A204.1 (cell line): ENCODE measurements around the gene FRMD4B.
"Not testable (repeated sequence)": the region's sequence is repeated elsewhere in the genome, so short reads cannot be mapped to it uniquely, and the experiment has no call there.

Experiments
- FAIRE-seq: peaks from 2 replicates; lab custom pipeline; 2012; peaks lifted over from hg19 to GRCh38; lab: Jason Lieb, UNC

The FRMD4B gene

DNA sequence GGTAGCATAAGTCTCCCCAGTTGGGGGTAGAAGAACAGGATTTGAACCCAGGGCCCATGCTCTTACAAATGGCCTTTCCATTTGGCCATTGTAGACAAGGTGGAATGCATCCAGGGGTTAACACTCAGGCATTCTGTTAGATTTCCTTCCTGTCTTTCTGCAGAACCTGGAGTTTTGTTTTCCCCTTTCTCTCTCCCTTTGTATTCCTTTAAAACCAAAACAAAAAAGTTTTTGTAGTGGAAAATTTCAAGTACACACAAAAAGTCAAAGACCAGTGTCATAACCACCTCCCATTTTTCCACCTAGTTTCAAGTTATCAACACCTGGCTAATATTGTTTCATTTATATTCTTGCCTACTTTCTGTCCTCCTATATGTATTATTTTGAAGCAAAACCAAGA lies 26.0 kb downstream of the FRMD4B start:
- FAIRE-seq = no peak

DNA sequence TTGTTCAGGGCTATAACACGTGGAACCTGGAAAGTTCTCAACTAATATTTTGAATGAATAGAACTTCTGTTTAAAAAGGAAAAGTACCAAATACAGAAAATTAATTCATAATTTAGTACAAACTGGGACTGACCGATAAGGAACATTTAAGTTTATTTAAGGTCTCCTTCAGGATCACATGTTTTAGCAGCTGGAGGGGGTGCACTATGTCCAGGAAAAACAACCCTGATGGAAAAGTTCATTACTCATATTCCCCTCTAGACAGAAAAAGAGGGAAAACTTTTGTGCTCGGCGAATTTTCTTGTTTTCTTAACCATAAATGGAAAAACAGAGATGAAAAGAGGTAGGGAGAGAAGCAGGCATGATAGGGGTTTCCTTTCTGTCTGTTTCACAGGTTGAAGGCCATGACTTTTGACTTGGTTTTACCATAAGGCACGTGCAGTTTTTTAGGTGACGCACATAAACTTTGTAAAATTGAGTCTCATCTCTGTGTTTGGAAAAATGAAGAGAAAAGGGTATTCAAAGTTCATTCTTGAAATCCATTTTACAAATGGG lies 26.5 kb downstream of the FRMD4B start:
- no peak for FAIRE-seq

DNA sequence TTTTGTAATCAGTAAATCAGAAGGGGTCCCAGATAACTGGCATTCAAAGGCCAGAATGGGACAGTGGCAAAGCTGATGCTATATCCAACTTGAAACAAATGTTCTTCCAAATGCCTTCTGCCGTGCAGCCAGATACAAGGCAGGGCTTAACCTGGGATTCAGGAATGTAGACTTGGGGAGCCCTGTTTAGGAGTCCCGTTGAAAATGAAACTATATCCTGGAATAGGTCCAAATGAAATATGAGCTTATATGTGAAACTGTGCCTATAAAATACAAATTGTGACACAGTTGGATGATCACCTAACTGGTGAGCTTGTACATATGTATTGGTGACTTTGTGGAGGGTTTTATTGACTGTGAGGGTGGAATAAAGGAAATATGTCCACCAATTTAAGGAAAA lies 28.7 kb downstream of the FRMD4B start:
- no peak for FAIRE-seq

DNA sequence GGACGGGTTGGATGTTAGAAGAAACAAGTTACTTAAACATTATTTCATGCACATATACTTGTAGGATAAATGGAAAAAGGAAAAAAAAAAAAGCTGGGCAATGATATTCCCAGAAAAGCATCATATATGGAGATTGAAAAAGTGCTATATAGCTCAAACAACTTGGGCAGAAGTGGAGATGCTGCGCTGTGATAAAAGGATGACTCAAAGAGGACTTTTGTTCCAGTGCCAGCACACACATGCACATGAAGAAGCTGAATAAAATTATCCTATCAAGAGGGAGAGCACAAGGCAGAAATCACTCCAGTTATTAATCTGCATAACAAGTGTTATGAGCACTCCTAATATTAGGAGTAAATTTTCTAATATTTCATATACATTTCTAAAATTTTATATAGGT lies 30.9 kb downstream of the FRMD4B start:
- FAIRE-seq = no peak

DNA sequence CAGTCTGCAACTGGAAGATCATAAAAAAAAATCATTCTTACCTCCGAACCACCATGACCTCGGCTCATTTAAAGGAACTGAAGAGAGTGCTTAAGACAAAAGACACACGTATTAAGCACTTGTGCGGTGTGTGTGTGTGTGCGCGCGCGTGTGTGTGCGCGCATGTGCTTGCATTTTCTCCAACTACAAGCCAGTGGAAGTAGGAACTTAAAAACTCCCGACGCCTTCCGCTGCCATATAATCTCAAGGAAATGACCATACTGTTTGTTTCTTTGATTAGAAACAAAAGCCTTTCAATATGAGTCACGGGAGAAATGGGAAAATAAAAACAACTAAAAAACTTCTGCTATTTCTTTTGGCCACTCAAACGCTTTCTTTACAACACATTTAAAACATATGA lies 32.4 kb downstream of the FRMD4B start:
- FAIRE-seq = no peak

DNA sequence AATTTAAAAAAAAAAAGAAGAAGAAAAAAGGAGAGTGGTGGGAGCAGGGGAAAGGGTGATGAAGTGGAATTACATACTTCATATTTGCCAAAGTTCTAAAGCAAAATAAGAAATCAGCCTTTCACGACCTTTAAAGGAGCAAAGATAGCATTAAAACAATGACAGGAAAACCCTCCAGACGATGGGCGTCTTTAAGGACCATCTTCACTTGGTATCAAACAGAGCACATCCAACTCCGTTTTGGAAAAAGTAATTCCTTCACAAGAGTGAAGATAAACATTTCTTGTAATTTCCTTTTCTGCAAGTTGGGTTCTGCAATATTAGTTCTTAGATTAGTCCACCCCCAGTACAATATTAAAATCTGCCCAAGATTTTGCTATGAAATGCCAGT lies 32.8 kb downstream of the FRMD4B start:
- FAIRE-seq = no peak

DNA sequence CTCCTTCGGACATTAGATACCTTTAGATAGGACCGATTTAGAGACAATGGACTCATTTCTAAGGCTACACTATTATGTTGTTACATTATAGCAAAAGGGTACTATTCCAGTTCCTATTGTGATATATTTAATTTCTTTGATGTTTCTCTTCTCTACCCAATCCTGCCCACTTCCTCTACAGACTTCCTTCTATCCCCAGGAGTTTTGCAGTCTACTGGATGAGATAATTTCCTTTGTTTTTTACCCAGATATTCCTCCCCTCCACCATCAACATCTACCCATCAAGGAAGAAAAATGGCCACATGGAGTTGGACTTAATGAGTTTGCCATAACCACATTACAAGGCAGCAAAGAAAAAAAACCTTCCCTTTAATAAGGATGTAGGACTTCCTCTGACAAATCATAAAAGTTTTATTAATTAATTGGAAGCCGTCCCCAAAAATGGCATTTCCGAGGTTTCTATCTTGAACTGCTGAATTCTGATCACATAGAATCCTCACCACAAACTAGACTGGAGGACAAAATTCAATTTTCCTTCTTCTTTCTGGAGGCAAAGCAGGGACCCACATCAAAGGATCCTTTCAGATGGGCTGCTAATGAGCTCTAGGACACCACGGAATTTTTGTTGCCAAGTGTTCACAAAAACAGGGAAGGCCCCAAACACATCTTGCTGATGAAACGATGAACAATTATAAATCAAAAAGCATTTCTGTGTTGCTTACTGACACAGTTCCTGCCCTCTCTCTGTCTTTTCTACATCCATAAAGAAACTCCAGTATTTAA lies 33.4 kb downstream of the FRMD4B start:
- FAIRE-seq = no peak

DNA sequence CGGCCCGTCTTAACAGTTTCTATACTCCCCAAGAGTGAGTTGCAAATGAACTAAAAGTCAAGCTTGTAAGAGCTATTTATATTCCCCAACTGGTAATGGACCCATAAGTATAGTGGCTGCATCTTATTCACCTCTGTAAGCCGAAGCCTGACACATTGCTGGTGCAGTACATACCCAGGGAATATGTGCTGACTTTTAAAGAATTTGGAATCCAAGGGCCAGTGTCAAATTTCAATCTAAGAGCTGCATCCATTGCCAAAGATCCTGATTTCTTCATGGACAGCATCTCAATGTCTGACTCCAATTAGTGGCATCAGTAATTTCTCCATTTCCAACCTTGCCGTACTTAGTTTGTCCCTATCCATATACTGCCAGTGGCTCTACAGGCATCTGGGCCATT lies 42.0 kb downstream of the FRMD4B start:
- no peak for FAIRE-seq

DNA sequence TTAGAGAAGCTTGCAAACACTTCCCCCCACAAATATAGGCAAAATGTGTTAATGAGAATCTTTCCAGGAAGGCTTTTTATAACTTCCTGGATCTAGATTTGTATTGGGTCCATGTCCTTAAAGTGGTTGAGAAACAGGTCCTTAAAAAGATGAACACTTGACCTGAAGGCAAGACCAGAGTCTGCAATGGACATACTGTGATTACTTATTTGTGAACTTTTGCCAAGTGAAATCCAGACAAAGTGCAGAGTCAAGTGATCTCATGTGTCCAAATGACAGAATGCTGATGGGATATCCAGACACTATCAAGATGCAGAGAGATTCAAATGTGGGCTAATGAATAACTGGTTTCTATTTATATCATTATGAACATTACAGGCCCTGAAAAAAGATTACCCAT lies 43.8 kb downstream of the FRMD4B start:
- FAIRE-seq = no peak

DNA sequence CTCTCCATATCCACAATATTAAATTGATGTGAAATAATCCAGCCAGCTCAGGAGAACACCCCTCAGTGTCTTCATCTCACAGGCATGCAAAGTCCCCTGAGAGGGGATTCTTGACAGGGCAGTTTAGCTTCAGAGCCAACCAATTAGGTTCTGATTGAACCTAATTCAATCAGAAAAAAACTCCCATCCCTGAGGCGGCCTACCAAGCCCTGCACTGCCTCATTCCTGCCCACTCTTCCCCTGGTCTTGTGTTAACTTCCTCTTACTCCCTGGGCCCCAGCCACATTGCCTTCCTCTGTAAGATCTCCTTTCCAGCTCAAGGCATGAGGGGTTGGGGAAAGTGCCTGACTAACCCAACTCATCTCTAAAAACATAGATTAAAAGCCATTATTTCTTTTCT lies 46.1 kb downstream of the FRMD4B start:
- no peak for FAIRE-seq

DNA sequence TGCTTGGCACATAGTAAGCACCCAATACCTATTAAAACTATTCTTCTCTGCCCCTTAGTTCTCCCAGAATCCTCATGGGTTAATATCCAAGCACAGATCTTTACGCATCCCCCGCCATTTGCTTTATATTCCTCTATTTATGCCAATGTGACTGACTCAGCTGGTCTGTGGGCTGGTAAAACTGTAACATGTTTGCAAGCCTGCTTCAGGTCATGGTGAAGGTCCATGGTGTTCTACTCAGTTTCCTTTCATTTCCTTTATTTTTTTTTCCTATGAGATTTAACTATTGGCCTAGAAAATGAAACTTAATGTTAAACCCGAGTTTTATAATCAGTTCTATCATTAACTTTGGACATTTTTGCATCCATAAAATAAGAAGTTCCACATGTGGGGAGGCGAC lies 47.0 kb downstream of the FRMD4B start:
- FAIRE-seq = no peak

DNA sequence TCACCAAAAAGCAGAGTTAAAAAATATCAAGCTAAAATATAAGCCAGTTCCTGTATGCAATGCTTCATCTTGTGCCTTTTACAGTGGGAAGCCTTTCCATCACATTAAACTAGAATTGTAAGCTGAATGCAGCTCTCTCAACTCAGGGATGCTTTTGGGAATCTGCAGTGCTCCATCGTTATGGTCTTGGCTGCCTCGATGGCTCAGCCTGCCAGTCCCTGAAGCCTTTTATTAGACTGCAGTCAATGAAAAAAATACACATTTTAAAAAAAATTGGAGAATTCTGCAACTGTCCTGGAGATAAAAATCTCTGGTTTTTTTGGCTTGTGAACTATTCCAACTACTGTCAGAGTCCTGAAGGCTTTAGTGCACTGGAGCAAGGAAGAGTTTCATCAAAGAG lies 53.0 kb downstream of the FRMD4B start:
- no peak for FAIRE-seq

DNA sequence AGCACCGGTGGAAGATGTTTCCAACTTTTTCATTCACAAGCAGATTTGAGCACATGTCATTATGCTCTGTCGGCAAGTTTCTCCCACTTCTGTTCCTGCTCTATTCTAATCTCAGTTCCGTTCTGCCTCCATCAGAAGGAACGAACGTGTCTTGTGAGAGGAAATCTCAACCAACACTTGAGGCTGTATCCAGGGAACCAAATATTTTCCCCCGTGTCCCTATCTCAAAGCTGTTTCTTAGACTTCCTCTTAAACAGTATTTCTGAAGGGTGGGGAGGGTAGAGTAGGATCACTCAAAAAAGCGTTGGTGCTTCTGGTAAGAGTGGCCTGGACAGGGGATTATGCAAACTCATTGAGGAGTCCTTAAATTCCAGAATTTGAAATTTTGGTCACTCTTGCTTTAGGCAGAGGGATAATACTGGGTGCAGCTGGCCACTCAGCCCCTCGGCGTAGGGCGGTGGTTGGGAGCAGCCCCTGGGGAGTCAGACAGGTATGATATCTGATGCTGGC lies 54.9 kb downstream of the FRMD4B start:
- no peak for FAIRE-seq

DNA sequence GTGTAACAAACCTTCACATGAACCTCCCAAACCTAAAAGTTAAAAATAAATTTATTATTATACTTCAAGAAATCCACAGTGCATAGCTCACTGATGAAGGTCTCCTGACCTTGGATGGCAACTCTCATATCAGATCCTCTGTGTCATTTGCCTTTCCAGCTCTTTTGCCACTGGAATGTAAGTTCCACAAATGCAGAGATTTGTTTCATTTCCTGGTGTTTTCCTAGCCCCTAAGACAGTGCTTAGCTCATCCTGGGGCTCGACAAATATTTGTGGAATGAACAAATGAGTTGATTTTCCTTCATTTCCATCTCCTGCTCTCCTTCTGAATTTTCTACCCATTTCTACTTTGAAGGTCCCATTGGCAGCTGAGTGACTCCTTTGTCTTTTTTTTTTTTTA lies 56.0 kb downstream of the FRMD4B start:
- no peak for FAIRE-seq

DNA sequence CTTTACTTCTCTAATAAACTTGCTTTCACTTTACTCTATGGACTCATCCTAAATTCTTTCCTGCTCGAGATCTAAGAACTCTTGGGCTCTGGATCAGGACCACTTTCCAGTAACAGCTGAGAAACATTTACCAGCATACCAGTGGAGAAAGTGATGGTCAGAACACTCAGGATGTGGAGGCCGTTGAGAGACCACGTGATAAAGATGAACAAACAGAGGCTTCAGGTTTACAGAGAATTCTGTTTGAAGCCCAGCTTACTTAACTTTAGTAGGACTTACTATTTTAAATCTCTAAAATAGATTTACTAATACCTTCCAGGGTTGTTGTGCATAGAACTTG lies 57.0 kb downstream of the FRMD4B start:
- FAIRE-seq = no peak

DNA sequence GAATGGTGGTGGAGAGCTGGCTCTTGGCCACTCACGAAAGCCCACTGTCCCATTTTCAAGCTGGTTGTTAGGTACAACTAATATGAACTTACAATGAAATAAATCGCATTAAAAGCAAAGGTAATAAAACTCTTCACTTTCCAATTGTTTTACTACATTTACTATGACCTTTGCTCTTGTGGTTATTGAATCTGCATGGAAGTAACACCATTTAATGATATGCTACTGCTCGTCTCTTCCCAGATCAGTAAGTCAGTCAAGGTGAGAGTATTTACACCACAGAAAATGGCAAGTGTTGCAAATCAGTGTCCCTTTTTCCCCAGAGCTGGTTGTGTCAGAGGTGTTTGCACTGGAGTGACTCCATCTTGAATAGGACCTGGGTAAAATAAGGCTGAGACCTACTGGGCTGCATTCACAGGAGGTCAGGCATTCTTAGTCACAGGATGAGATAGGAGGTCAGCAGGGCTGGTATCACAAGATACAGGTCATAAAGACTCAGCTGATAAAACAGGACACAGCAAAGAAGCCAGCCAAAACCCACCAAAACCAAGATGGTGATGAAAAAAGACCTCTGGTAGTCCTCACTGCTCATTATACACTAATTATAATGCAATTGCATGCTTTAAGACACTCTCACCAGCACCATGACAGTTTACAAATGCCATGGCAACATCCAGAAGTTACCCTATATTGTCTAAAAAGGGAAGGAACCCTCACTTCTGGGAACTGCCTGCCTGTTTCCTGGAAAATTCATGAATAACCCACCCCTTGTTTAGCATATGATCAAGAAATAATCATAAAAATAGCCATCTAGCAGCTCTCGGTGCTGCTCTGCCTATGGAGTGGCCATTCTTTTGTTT lies 57.6 kb downstream of the FRMD4B start:
- no peak for FAIRE-seq

DNA sequence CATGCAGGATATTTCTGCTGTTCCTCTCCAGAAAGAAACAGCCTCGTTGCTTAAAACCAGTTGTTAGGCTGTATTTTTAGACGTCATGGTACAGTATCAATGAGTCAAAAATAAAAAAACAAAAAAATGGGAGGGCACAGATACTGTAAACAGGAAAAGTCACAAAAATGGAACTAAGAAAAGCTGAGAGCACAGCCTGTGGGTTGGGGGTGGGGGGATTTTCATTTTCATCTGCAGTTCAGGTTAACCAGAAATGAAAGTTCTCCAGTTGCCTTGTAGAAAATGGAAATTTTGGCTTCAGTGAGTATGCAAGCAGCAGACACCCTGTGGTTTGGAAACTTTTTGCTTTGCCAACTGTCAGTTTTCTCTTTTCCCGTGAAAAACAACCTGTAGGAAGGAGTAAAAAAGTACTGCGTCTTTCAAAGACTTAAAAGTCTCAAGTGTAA lies 59.0 kb downstream of the FRMD4B start:
- no peak for FAIRE-seq

DNA sequence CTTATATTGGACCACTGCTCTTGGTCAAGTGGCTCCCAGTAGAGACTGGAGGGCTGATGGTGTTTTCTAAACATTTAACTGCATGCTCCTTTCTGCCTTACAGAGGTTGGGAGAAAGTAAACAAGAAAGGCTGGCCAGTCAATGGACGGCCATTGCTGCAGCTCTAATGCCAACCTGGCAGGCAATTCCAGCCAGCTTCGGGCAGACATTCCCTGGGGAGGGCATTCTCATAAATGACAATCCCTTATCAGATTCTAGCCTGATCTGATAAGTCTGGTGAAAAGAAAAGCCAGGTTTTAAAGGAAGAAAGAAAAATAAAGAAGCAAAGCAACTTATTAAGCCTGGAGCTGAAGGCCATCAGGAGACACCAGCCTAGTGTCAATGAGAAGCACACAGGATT lies 60.7 kb downstream of the FRMD4B start:
- FAIRE-seq = no peak

DNA sequence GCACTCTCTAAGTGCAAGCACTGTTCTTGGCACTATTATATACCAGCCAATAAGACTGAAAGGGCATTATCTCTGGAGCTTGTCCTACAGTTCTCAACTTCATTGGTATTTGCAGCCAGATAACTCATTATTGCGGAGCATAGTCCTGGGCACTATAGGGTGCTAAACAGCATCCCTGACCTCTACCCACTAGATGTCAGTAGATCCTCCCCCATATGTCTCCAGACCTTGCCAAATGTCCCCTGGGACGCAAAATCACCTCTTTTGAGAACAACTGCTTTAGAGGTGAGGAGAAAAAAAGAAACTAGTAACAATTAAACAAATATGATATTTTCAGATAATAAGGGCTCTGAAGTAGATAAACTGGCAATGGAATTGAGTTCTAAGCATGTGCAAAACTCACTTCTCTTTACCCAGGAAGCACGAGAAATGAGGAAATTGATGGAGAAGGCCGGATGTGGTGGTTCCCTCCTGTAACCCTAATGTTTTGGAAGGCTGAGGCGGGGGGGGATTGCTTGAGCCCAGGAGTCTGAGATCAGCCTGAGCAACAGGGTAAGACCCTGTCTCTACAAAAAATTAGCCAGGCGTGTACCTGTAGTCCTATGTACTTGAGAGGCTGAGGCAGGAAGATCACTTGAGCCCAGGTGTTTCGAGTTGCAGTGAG lies 61.4 kb downstream of the FRMD4B start:
- no peak for FAIRE-seq

DNA sequence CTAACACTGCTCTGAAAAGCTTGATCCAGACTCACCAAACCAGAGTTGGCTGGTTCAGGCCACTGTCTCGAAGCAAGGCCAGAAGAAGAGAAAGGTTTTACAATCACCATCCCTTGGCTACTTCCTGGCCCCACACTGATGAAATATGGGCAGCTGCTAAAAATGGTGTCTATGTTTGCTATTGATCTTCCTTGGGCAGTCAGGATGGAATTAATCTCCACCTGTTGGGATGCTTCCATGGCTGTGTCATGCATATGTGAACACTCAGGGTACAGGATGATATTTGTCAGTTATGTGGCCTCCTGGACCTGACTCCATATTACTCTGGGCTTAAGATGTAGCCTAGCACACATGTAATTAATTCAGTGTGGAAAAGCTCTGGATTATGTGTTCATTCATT lies 61.9 kb downstream of the FRMD4B start:
- no peak for FAIRE-seq

DNA sequence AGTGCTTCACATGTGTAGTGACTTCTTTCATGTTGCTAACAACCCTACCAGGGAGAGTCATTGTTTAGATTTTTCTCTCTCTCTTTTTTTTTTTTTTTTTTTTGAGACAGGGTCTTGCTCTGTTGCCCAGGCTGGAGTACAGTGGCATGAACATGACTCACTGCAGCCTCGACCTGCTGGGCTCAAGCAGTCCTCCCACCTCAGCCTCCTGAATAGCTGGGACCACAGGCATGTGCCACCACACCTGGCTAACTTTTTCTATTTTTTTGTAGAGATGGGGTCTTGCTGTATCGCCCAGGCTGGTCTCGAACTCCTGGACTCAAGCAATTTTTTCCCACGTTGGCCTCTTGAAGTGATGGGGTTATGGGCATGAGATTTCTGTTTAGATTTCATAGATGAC lies 63.4 kb downstream of the FRMD4B start:
- not testable (repeated sequence) for FAIRE-seq

DNA sequence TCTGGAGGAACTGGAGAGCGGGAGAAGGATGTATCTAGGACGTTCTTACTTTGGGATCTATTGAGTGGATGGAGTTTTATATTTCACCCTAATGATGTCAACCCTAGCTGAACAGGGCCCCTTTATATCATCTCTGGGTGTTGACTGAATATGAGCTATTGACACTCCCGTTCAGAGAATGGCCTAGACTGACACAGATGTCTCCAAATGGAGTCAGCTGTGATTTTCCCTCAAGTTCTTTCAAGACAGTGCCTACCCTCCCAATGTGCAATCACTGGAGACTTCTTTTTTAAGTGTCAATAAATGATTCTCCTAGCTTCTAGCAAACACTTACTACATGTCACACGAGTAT lies 63.8 kb downstream of the FRMD4B start:
- no peak for FAIRE-seq
